DMS153 (cell line): ENCODE measurements around the gene MLLT10.
"Not testable (repeated sequence)": the region's sequence is repeated elsewhere in the genome, so short reads cannot be mapped to it uniquely, and the experiment has no call there.

Experiments
- DNase-seq: peaks from one replicate; lab custom pipeline; 2025; lab: John Stamatoyannopoulos, UW

MLLT10 gene

DNA sequence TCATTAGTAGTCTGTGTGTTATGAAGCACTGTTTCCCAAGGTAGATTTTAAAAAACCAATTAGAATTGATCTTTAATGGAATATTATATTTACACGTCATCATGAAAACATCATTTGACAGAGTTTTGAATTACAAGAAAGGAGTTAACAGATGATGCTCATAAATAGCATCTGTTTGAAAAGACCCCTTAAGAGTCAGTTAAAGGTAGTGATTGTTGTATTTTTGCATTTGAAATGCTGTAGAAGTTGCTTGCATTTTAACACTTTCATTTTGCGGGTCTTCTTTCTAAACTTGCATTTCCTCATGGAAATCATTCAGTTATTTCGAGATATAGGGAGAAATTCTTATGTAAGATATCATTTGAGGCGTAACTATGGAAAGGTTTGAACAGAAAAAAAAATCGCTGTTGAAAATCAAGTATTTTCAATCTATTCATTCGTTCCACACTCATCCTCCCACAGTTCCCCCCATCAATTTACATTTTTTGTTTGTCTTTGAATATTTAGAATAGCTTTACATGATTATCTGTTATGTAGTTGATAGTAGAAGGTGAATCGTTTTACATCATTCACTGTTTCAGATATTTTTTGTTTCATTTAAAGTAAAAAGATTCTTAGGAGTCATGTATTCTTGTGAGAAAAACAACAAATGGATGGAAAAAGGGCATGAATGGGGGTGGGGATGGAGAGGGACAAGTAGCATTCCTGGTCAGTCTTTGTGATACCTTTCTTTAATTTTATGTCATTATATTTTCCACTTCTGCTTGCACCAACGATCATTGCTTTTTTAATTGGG, 5.6 kb upstream of the MLLT10 start:
- no peak for DNase-seq

DNA sequence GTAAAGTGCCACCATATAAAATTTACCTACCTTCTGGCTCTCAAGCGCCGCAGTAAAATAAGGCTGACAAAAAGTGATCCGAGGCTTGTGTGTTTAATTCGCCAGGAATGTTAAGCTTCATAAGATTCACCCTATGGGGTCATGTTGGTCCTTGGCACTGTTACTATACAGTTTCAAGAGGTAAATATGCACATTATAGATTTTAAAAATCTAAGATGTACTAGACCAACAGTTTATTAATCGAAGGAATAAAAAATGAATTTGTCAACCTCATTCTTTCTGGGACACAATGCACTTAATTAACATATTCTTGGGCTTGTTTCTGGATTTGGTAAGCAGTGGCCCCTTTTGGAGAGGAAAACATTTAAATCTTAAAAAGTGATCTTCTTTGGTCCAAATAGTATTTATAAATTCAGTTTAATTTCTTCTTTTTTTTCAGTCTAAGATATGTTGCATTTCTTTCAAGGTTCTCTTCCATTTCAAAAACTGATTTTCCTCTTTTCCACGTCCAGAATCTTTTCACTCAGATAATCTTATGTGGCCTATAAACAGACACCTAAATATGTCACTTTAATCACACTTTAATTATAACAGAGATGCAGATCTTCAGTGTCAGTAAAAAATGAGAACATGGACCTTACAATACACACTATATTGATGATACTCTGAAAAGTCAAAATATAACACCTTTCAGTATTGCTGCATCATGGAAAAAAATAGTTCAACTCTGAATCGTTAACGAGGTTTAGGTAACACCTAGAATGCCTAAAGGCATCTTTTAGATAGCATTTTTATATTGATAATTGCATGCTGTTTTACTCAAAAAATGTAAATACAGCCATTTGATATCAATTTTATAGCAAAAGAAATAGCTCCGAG, 4.8 kb upstream of the MLLT10 start:
- no peak for DNase-seq

DNA sequence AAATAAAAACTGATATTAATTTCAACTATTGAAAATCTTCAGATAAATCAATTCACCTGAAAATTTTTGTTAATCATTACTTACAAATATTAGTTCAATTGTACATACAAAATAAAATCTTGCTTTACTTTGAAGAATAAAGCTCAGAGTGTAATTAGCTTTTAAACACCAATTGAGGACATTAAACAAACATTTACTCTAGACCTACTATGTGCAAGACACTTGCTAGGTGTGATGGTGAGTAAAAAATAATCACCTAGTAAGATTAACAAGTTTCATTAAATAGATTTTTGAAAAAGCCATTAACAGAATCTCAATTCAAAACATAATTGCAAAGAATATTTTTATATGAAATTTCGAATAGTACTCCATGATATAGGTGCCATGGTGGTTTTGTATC, 3.9 kb upstream of the MLLT10 start:
- no peak for DNase-seq

DNA sequence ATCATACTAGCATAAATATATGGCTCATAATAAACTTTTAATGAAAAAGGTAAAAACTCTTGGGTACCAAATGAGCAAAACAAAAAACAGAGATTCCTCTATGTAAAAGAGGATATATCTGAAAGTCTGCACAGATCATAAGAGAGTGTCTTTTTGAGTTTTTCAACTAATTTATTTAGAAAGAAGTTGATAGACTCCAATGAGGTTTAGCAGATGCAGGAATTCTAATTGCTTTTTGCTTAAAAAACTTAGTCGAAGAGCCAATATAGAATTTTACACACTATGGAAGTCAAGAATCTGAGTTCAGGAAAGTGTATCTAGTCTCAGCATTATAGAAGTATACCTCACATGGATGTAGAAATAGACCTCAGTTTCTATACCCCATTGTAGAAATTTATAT, 3.4 kb upstream of the MLLT10 start:
- DNase-seq = no peak

DNA sequence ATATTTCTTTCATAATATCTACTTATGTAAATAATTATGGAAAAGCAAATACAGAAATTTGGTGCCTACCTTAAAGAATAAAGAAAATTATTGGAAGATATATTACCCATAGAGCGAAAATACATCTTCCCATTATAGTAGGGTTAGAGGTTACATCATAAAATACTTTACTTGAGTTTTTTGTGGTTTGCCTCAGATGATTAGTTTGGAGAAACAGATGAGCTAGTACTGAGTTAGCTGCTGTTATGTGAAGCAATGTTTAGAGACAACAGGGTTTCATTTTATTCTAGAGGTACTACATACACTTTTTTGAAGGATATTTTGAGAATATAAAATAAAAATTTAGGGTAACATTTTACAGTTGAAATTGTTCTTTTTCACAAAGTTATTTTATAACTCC, 2.9 kb upstream of the MLLT10 start:
- DNase-seq = no peak

DNA sequence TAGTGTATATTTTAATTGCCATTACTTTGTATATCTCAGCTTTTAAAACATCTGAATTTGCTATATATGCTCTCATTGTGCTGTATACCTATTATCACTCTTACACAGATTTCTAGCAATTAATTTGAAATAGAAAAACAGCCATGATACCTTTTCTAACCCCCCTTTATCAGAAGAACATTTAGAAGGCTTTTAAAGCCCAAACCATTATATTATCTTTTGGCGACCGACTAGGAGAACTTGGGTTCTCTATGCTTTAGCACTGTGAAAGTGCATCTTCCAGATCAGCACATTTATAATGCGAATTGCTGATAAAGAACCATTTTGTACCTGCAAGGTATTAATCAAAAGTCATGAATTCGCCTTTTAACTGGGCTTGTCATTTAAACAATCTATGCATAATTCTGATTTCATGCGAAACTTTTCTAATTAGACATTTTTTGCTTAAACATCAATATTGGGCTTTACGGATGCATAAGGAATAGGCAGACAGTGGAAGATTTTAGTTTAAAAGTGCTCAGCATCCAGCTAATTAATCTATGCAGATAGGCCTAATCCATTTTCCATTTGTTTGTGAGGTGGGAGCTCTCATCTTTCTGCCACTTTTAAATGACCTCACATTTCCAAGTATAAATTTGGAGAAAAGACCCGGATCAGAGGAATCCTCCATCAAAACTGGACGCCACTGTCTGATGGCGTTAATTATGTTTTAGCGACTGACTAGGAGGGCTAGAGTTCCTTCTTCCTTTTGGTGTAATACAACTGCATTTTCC, 1.2 kb upstream of the MLLT10 start:
- no peak for DNase-seq

DNA sequence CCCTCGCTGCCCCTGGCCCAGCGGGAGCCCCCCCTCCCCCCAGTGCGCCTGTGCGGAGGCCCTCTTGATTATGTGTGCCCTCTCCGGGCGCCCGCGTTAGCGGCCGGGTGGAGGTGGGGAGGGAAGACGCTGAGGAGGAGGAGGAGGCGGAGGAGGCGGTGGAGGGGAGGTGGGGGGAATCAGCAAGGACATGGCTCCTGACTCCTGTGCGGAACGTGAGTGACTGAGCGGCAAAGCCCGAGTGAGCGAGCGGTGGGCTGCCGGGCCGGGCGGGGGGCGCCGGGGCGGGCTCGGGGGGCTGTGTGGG, 201 bp downstream of the MLLT10 start:
- DNase-seq = no peak

DNA sequence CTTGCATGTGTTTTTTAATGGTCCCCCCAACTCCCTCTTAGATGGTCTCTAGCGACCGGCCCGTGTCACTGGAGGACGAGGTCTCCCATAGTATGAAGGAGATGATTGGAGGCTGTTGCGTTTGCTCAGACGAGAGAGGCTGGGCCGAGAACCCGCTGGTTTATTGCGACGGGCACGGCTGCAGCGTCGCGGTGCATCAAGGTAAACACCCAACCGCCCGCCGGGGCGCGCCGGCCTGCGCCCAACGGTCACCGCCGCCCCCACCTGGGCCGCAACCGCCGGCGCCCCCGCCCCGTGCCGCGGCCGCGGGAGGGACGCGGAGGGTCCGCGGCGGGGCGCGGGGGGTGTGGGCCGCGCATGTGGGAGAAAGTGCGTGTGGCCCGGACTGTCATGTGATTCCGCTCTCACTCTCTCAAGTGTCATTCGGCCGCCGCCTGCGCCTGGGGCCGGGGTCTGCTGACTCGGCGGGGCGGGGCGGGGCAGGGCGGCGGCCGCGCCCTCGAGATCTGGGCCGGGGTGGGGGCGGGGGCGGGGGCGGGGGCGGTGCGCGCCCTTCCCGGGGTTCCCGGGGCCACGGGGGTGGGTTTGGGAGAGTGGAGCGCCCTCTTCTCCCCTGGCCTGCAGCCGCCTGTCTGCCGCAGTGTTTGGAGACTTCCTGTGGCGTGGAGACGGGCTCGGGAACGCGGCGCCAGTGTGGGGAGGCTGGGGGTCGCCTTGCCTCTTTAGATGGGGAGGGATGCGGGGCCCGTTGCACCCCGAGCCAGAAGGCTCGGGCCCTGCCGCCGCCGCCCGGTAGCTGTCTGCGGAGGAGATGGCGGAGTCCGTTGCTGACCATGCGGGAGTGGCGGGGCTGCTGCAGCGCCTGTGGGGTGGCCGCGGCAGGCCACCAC, 817 bp downstream of the MLLT10 start:
- DNase-seq = no peak

DNA sequence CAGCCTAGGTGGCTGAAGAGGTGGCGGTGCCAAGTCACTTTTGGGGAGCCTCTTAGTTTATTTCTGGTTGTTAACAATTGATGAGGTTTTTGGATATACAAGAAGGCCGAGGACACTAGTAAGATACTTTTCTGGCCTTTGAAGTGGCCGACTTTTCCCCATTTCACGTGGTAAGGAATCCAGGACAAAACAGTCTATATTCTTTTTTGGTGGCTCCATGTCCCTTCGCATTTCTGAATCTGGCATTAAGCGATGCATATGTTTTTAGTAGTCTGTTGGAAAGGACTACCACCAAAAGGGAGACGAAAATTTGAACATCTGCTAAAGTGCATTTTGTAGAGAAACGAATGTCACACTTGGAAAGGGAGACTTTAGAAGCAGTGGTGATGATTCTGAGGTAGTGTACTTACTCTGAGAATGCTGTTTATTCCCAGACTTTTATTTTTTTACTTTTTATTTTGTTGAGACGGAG, 1.5 kb downstream of the MLLT10 start:
- no peak for DNase-seq

DNA sequence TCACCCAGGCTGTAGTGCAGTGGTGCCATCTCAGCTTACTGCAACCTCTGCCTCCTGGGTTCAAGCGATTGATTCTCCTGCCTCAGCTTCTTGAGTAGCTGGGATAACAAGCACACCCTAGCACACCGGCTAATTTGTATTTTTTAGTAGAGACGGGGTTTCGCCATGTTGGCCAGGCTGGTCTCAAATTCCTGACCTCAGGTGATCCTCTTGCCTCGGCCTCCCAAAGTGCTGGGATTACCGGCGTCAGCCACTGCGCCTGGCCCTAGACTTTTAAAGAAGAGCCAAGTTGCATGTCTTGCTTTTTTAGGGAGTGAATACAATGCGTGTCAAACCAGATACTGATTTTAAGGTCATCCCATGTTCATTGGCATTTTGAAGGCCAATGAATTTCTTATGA, 1.9 kb downstream of the MLLT10 start:
- not testable (repeated sequence) for DNase-seq

DNA sequence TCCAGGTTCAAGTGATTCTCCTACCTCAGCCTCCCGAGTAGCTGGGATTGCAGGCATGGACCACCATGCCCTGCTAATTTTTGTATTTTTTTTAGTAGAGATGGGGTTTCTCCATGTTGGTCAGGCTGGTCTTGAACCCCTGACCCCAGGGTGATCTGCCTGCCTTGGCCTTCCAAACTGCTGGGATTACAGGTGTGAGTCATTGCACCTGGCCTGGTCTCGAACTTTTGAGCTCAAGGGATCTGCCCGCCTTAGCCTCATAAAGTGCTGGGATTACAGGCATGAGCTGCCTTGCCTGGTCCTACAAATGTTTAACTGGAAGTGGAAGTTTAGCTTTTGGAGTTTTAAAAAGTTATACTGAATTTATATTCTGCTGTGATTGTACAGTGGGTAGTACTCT, 2.8 kb downstream of the MLLT10 start:
- DNase-seq = no peak

DNA sequence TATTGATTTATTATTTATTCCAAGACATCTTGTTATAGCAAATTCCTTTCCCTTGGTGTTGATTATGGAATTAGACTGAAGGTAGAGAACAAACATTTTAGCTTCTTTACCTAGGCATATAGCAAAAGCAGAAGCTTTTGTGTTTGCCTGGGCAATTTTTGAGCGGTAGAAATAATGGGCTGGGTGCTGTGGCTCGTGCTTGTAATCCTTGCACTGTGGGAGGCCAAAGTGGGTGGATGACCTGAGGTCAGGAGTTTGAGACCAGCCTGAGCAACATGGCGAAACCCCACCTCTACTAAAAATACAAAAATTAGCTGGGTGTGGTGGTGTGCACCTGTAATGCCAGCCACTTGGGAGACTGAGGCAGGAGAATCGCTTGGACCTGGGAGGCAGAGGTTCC, 6.7 kb downstream of the MLLT10 start:
- DNase-seq = not testable (repeated sequence)

DNA sequence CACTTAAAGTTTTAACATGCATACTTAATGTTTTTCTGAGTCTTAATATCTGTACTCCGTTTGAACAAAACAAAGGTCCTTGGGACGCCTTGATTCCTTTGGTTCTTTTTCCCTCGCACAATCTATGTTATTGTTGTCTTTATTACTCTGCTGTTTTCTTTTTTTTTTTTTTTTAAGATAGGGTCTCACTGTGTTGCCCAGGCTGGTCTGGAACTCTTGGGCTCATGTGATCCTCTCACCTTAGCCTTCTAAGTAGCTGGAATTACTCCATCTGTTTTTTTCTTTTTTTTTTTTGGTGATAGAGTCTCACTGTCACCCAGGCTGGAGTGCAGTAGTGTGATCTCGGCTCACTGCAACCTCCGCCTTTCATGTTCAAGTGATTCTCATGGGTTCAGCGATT, 13.2 kb downstream of the MLLT10 start:
- DNase-seq = no peak

DNA sequence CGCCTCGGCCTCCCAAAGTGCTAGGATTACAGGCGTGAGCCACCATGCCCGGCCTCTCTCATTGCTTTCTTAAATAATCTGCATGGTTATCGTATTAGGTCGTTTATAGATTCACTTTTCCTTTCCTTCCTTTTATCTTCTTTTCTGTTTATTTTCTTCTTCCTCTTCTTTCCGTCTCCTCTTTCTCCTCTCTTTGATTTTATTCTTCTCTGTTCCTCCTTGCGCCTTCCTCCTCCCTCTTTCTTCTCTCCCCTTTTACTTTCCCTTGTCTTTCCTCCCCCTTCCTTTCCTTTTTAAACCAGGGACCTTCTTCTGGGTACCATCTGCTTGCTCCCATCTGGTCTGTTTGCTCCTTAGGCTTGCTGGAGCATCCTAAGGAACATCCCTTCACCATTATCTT, 18.6 kb downstream of the MLLT10 start:
- no peak for DNase-seq

DNA sequence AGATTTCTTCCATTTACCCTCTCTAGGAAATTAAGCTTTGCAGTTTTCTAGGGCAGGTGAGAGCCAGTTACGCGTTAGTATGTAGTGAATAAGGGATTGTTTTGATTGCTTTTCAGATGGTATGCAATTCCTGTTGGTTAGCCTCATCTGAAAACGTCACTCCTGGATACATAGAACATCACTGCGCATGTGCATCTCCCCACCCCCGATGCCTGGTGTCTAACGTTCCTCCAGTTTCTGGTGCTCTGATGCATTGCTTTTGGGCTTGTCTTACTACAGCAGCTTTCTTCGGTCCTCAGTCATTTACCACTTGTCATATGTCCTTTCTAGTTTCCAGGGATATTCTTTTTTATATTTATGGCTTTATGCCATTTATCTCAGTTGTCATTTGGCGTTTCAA, 22.5 kb downstream of the MLLT10 start:
- no peak for DNase-seq

DNA sequence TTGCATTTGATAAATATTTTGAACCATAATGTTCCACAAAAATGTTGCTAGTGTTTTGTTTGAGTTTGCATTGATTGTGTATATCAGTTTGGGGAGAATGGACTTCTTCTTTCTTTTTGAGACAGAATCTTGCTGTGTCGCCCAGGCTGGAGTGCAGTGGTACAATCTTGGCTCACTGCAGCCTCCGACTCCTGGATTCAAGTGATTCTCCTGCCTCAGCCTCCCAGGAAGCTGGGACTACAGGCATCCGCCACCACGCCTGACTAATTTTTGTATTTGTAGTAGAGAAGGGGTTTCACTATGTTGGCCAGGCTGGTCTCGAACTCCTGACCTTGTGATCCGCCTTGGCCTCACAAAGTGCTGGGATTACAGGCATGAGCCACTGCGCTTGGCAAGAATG, 25.0 kb downstream of the MLLT10 start:
- not testable (repeated sequence) for DNase-seq

DNA sequence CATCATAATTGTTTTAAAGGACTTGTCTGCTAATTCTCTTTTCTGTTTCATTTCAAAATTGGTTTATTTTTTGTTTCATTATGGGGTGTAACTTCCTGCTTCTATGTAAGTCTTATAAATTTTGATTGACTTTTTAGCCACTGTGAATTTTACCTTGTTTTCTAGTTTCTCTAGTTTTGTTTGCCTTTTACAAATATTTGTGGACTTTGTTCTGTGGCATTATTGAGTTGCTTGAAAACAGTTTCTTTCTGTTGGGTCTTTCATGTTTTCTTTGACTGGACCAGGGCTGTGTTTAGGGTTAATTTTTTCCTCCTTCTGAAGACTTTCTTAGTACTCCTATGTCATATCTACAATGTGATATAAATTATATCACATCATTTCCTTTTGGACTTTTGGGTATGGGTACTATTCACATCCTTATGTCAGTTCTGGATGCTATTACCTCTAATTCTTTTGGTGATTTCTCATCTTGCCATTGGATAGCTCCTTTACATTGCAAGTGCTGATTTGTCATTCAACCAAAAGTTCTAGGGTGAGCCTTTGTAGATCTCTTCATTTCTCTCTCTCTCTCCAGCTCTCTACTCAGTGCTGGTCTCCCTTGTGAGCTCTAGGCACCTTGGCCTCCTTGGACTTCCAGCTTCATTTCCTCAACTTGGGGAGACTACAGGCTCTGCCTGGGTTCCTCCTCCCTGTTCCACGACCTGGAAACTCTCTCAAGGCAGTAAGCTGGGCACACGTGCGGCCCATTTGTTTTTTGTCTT, 36.9 kb downstream of the MLLT10 start:
- no peak for DNase-seq

DNA sequence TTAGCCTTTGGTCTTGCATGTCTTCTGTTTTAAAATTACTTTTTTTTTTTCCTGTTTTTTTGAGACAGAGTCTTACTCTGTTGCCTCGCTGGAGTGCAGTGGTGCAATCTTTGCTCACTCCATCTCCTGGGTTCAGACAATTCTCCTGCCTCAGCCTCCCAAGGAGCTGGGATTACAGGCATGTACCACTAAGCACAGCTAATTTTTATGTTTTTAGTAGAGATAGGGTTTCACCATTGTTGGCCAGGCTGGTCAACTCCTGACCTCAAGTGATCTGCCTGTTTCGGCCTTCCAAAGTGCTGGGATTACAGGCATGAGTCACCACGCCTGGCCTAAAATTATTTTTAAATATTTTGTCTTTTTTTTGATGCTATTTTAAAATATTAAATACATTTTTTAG, 38.5 kb downstream of the MLLT10 start:
- DNase-seq = no peak

DNA sequence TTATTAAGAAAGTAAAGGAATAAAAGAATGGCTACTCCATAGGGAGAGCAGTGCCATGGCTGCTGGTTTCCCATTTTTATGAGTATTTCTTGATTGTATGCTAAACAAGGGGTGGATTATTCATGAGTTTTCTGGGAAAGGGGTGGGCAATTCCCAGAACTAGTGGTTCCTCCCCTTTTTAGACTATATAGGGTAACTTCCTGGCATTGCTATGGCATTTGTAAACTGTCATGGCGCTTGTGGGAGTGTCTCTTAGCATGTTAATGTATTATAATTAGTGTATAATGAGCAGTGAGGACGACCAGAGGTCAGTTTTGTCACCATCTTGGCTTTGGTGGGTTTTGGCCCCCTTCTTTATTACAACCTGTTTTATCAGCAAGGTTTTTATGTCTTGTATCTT, 40.5 kb downstream of the MLLT10 start:
- not testable (repeated sequence) for DNase-seq

DNA sequence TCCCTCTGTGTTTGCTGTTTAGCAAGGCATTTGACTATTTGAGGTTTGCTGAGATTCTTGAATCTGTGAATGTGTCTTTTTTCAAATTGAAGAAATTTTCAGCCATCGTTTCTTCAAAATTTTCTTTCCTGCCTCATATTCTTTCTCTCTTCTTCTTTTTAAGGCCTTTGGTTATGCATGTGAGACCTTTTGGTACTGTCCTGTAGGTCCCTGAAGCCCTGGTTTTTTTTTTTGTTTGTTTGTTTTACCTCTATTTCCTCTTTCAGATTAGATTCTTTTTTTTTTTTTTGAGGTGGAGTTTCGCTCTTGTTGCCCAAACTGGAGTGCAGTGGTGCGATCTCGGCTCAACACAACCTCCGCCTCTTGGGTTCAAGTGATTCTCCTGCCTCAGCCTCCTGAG, 45.3 kb downstream of the MLLT10 start:
- no peak for DNase-seq

DNA sequence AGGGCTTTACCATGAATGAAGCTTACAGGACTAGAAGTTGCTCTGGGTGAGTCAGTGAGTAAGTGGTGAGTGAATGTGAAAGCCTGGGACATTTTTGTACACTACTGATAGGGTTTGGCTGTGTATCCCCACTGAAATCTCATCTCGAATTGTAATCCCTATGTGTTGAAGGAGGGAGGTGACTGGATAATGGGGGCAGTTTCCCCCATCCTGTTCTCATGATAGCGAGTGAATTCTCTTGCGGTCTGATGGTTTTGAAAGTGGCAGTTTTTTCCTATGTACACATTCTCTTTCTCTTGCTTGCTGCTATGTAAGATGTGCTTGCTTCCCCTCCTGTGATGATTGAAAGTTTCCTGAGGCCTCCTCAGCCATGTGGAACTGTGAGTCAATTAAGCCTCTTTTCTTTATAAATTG, 47.4 kb downstream of the MLLT10 start:
- not testable (repeated sequence) for DNase-seq
